SK-N-SH (cell line): ENCODE measurements around the gene VGLL4. TPM values are rescaled to one million over a fixed set of nuclear protein-coding genes. Genes with fewer than 3 reads are reported as not detected.

Experiments
- CTCF ChIA-PET: fragments of 300-600, 350-600 bp; formaldehyde crosslinking; extraction: SDS; loops from one replicate; lab custom pipeline; 2021; lab: Yijun Ruan, JAX
- POLR2A ChIA-PET: fragments of 350-600 bp; sonication (Branson Sonifier 250); formaldehyde crosslinking; extraction: SDS; loops from one replicate; lab custom pipeline; 2020; ENCODE audit warnings: antibody characterized with exemption, inconsistent platforms; lab: Yijun Ruan, JAX
- DNase-seq: peaks from one replicate; pipeline ENCODE4 v3.0.0; 2012
- H2AFZ ChIP-seq: fragments of 200-600 bp; sonication (generic); 2 replicates; pipeline ENCODE4 v1.8.1; 2016; ENCODE audit warnings: antibody characterized with exemption, mild to moderate bottlenecking, low read depth
- H3F3A ChIP-seq: fragments of 200-600 bp; sonication (generic); replicated peaks from 2 replicates; pipeline ENCODE3; 2016; ENCODE audit warnings: antibody characterized with exemption, mild to moderate bottlenecking; ENCODE audit not compliant: insufficient read depth
- H3K27ac ChIP-seq, 2 experiments: fragments of 200-500 bp in 1 of 2; fragments of 200-600 bp in 1 of 2; sonication (Bioruptor generic) in 1 of 2; sonication (generic), shearing (Covaris generic) in 1 of 2; 2 replicates each; pipeline versions ENCODE4 v1.5.1 to v1.6.1; 2014 to 2016; ENCODE audit warnings: low read depth in 2 of 2, inconsistent platforms in 1 of 2, low read length in 1 of 2, mild to moderate bottlenecking in 1 of 2, mixed read lengths in 1 of 2
- H3K27me3 ChIP-seq: fragments of 200-600 bp; sonication (generic), shearing (Covaris generic); 2 replicates; pipeline ENCODE4 v1.6.1; 2016; ENCODE audit warnings: mixed run types; ENCODE audit not compliant: insufficient read depth
- H3K36me3 ChIP-seq, 2 experiments: fragments of 200-500 bp in 1 of 2; fragments of 200-600 bp in 1 of 2; sonication (Bioruptor generic) in 1 of 2; sonication (generic) in 1 of 2; replicated peaks in 1 of 2; 2 replicates each; pipeline versions ENCODE3 to v1.5.1; 2014 to 2016; ENCODE audit warnings: low read length in 1 of 2, mild to moderate bottlenecking in 1 of 2; ENCODE audit not compliant: insufficient read depth in 2 of 2, control insufficient read depth in 1 of 2
- H3K4me1 ChIP-seq, 2 experiments: fragments of 200-500 bp in 1 of 2; fragments of 200-600 bp in 1 of 2; sonication (Bioruptor generic) in 1 of 2; sonication (generic), shearing (Covaris generic) in 1 of 2; 2 replicates each; pipeline versions ENCODE4 v1.5.1 to v1.6.1; 2014 to 2016; ENCODE audit warnings: low read depth in 1 of 2, low read length in 1 of 2, mixed run types in 1 of 2; ENCODE audit not compliant: insufficient read depth in 2 of 2, control insufficient read depth in 1 of 2
- H3K4me2 ChIP-seq: fragments of 200-600 bp; sonication (generic), shearing (Covaris generic); 2 replicates; pipeline ENCODE4 v1.6.1; 2017; ENCODE audit warnings: mixed run types
- H3K4me3 ChIP-seq, 2 experiments: fragments of 200-500 bp in 1 of 2; fragments of 200-600 bp in 1 of 2; sonication (Bioruptor generic) in 1 of 2; sonication (generic), shearing (Covaris generic) in 1 of 2; 2 replicates each; pipeline versions ENCODE4 v1.5.1 to v1.8.1; 2014 to 2016; ENCODE audit warnings: low read depth in 2 of 2, inconsistent platforms in 1 of 2, low read length in 1 of 2, mild to moderate bottlenecking in 1 of 2, mixed read lengths in 1 of 2, moderate library complexity in 1 of 2
- H3K79me2 ChIP-seq: fragments of 200-600 bp; sonication (generic); 2 replicates; pipeline ENCODE4 v1.8.1; 2017; ENCODE audit warnings: mild to moderate bottlenecking; ENCODE audit not compliant: insufficient read depth
- H3K9ac ChIP-seq: fragments of 200-600 bp; sonication (generic); 2 replicates; pipeline ENCODE4 v1.6.1; 2017; ENCODE audit warnings: mixed run types
- H3K9me2 ChIP-seq: fragments of 200-600 bp; sonication (generic); 2 replicates; pipeline ENCODE4 v1.6.1; 2017; ENCODE audit warnings: mixed run types
- H3K9me3 ChIP-seq: fragments of 200-600 bp; sonication (generic); 2 replicates; pipeline ENCODE4 v1.6.1; 2017; ENCODE audit warnings: mixed run types, mild to moderate bottlenecking, moderate library complexity
- H4K20me1 ChIP-seq: fragments of 200-600 bp; sonication (generic); 2 replicates; pipeline ENCODE4 v1.6.1; 2017; ENCODE audit warnings: mild to moderate bottlenecking, mixed run types; ENCODE audit not compliant: insufficient read depth
- CHD2 ChIP-seq: fragments of 150-350 bp; IDR thresholded peaks from 2 replicates; pipeline ENCODE4 v1.6.1; 2018; ENCODE audit warnings: low read length; ENCODE audit not compliant: partially characterized antibody
- EP300 ChIP-seq, 2 experiments: IDR thresholded peaks; 2 replicates each; pipeline versions ENCODE4 v1.4.0 to v1.6.1; 2012; ENCODE audit warnings: borderline replicate concordance in 1 of 2, low read depth in 1 of 2, low read length in 1 of 2
- EZH2phosphoT487 ChIP-seq: fragments of 200-600 bp; sonication (generic); IDR thresholded peaks from 2 replicates; pipeline ENCODE4 v1.6.1; 2017; ENCODE audit warnings: low read depth, mixed run types, mild to moderate bottlenecking, antibody characterized with exemption, moderate library complexity, borderline replicate concordance
- FOSL2 ChIP-seq: IDR thresholded peaks from 2 replicates; pipeline ENCODE4 v1.4.0; 2012; ENCODE audit warnings: low read depth, mild to moderate bottlenecking, moderate library complexity, borderline replicate concordance
- IRF3 ChIP-seq: fragments of 150-350 bp; IDR thresholded peaks from 2 replicates; pipeline ENCODE4 v1.6.1; 2016; ENCODE audit warnings: mild to moderate bottlenecking, low read depth, low read length
- JUND ChIP-seq: IDR thresholded peaks from 2 replicates; pipeline ENCODE4 v1.4.0; 2012
- MAX ChIP-seq: IDR thresholded peaks from 2 replicates; pipeline ENCODE4 v1.4.0; 2012; ENCODE audit warnings: low read depth
- MXI1 ChIP-seq: IDR thresholded peaks from 2 replicates; pipeline ENCODE4 v1.6.1; 2012; ENCODE audit warnings: mild to moderate bottlenecking, low read depth, low read length, improper control_type of control experiment
- NFIC ChIP-seq: IDR thresholded peaks from 2 replicates; pipeline ENCODE4 v1.4.0; 2012; ENCODE audit warnings: borderline replicate concordance
- PBX3 ChIP-seq: IDR thresholded peaks from 2 replicates; pipeline ENCODE4; 2012
- REST ChIP-seq: IDR thresholded peaks from 2 replicates; pipeline ENCODE4 v1.6.1; 2012; ENCODE audit warnings: mild to moderate bottlenecking, low read depth, low read length, moderate library complexity
- SIN3A ChIP-seq: IDR thresholded peaks from 2 replicates; pipeline ENCODE4 v1.6.1; 2012; ENCODE audit warnings: low read depth, mild to moderate bottlenecking, low read length, moderate library complexity, borderline replicate concordance
- SMC3 ChIP-seq: IDR thresholded peaks from 2 replicates; pipeline ENCODE4 v1.6.1; 2012; ENCODE audit warnings: low read depth, low read length, improper control_type of control experiment
- TCF12 ChIP-seq: IDR thresholded peaks from 2 replicates; pipeline ENCODE4 v1.4.0; 2012
- TEAD4 ChIP-seq: IDR thresholded peaks from 2 replicates; pipeline ENCODE4 v1.4.0; 2012; ENCODE audit warnings: mild to moderate bottlenecking, borderline replicate concordance; ENCODE audit not compliant: insufficient read depth
- WGBS: methylation state at CpG from one replicate; pipeline ENCODE4 v1.1.6; 2017; ENCODE audit warnings: low lambda C conversion rate; 5-methylcytosine and 5-hydroxymethylcytosine counted together
- polyA plus RNA-seq, 3 experiments: library from polyadenylated mRNA; depleted of rRNA; stranded (reverse); fragments of >200 nt; gene quantifications; 2 replicates each; pipeline ENCODE4 v1.2.3, GENCODE V29; 2012
- TF ChIP-seq, protein P1 (sequence below): fragments of 200-600 bp; sonication (generic); IDR thresholded peaks from 2 replicates; pipeline ENCODE4 v1.6.1; 2017; ENCODE audit warnings: antibody characterized with exemption, mild to moderate bottlenecking, moderate library complexity
- TF ChIP-seq, protein P2 (sequence below): IDR thresholded peaks from 2 replicates; pipeline ENCODE4 v1.4.0; 2012; ENCODE audit warnings: low read depth, borderline replicate concordance

Gene VGLL4
- polyA plus RNA-seq, 1 of the 3 experiments (the other 2 are of a cell fraction): 48.9 TPM

DNA sequence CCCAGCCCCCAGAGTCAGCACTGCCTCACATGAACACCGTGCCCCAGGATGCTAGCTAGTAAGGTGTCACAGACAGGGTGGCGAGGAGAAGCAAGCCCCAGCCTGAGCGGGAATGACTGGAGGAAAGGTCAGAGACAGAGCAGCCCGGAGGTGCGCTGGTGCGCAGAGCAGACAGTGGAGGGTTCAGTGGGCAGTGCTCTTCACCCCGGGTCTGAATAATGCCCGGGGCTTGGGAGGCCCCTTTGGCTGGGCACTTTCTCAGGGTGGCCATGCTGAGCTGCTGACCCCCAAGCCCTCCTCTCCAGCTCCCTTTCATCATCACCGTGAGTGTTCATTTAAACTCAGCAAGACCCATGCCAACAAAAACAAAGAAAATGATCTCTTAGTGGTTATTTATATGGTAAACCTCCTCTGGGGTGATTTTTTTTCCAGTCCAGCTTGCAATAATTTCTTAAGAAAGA lies 110.8 kb downstream of the VGLL4 start:
- POLR2A ChIA-PET: no interaction called here
- TF ChIP-seq TEAD4: no peak
- 0 out of 2 replicates have a peak, but pooled peaks have one; percentile 10 for TF ChIP-seq NFIC
- H3K4me3 ChIP-seq: no peak overlapping the region; a peak in 1 of 4 replicates

DNA sequence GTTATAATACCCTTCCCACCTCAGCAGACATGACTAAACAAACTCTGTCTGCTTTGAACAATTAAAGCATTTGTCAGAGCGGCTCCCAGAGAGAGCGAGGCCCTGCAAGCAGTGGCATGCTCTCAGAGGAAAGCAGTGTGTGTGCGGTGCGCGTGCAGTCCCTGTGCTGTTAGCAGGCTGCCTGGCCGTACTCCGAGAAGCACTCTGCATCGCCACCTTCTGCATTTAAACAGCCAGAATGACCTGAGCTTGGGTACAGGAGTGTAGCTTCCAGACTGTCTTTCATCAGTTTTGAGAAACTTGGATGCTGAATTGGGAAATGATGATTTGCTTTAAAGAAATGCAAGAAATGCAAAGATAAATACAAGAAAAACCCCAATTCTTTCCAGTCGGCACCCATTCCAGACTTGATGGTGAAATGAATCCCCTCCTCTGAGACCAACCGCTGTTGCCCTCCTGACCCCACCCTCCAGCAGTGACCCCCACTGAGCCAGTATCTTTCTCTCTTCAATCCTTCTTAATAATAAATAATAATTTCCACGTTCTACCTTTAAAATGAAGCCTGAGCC lies 113.5 kb downstream of the VGLL4 start:
- Histone ChIP-seq H3K9me3 (no peaks in the 10 kb centered on the region), H2AFZ (no peak overlapping the region), H3K27ac (peak overlapping the region in 1 of 2 experiments; percentile 71; a peak in 2 of 4 replicates), H3K4me1 (peaks cover 6 to 27% of the 10 kb centered on the region in 2 experiments; a peak in 3 of 4 replicates), H3K36me3 (peaks cover 0 to 9% of the 10 kb centered on the region in 2 experiments), H3K9me2 (no peaks in the 10 kb centered on the region), H4K20me1 (no peaks in the 10 kb centered on the region), H3F3A (peaks cover 17% of the 10 kb centered on the region), H3K4me3 (no peak overlapping the region; a peak in 1 of 4 replicates), H3K27me3 (no peaks in the 10 kb centered on the region), H3K79me2 (no peaks in the 10 kb centered on the region), H3K9ac (no peak overlapping the region), H3K4me2 (peak overlapping the region; percentile 40; the same call in 1 of the 2 replicates)
- ChIA-PET POLR2A (no interaction called here), CTCF (no interaction called here)
- 65% methylated on average over 10 of the region's 11 CpGs for WGBS
- DNase-seq: no peak
- TF ChIP-seq FOSL2 (no peak), JUND (peak; percentile 39), CHD2 (no peak), SIN3A (no peak), IRF3 (no peak), TCF12 (peak; percentile 53; the same call in 1 of the 2 replicates), PBX3 (peak; percentile 69), SMC3 (no peak), MXI1 (no peak), REST (no peak), EP300 (IDR thresholded peaks at IDR 0.05; ENCODE audit: borderline replicate concordance in 1 of 2, low read depth in 1 of 2, low read length in 1 of 2) (peak in 1 of 2 experiments; percentile 40; a peak in 1 of 4 replicates), TEAD4 (no peak), MAX (peak; percentile 76), EZH2phosphoT487 (no peak)
- TF ChIP-seq, protein P1, sequence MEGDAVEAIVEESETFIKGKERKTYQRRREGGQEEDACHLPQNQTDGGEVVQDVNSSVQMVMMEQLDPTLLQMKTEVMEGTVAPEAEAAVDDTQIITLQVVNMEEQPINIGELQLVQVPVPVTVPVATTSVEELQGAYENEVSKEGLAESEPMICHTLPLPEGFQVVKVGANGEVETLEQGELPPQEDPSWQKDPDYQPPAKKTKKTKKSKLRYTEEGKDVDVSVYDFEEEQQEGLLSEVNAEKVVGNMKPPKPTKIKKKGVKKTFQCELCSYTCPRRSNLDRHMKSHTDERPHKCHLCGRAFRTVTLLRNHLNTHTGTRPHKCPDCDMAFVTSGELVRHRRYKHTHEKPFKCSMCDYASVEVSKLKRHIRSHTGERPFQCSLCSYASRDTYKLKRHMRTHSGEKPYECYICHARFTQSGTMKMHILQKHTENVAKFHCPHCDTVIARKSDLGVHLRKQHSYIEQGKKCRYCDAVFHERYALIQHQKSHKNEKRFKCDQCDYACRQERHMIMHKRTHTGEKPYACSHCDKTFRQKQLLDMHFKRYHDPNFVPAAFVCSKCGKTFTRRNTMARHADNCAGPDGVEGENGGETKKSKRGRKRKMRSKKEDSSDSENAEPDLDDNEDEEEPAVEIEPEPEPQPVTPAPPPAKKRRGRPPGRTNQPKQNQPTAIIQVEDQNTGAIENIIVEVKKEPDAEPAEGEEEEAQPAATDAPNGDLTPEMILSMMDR: peak; percentile 33
- TF ChIP-seq, protein P2, sequence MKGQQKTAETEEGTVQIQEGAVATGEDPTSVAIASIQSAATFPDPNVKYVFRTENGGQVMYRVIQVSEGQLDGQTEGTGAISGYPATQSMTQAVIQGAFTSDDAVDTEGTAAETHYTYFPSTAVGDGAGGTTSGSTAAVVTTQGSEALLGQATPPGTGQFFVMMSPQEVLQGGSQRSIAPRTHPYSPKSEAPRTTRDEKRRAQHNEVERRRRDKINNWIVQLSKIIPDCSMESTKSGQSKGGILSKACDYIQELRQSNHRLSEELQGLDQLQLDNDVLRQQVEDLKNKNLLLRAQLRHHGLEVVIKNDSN: no peak

More for the DNA sequence above, 110.8 kb downstream of the VGLL4 start:
- H3K4me2 ChIP-seq: no peak overlapping the region
- H3K4me1 ChIP-seq: peaks cover 6 to 27% of the 10 kb centered on the region in 2 experiments; a peak in 3 of 4 replicates
- H3F3A ChIP-seq: peaks cover 17% of the 10 kb centered on the region
- no peaks in the 10 kb centered on the region for H3K79me2 ChIP-seq
- H3K9me2 ChIP-seq: no peaks in the 10 kb centered on the region
- no peak for DNase-seq
- peaks cover 0 to under 1% of the 10 kb centered on the region in 2 experiments for H3K36me3 ChIP-seq
- no peaks in the 10 kb centered on the region for H3K27me3 ChIP-seq
- H3K27ac ChIP-seq: 0 out of 4 replicates have a peak overlapping the region, but pooled peaks of 1 of the 2 experiments have one; percentile 17
- H3K9me3 ChIP-seq: no peaks in the 10 kb centered on the region
- no peaks in the 10 kb centered on the region for H4K20me1 ChIP-seq
- H2AFZ ChIP-seq: no peak overlapping the region
- H3K9ac ChIP-seq: no peak overlapping the region; the same call in 1 of the 2 replicates
- WGBS: 79% methylated on average over 9 of the region's 9 CpGs
- CTCF ChIA-PET: no interaction called here
